PFSK-1 (cell line): ENCODE results near the gene KCNJ16.

ENCODE experiments used
- FOXP2 ChIP-seq: optimal IDR thresholded peaks from 2 replicates; pipeline ENCODE3; 2011; ENCODE audit warnings: borderline replicate concordance, control low read depth, inconsistent platforms; ENCODE audit not compliant: insufficient read depth; ENCODE audit errors: extremely low read length, extremely low read depth
- POLR2AphosphoS5 ChIP-seq: IDR thresholded peaks from 2 replicates; pipeline ENCODE4 v1.6.1; 2012; ENCODE audit warnings: low read depth, mild to moderate bottlenecking, control low read depth, low read length, moderate library complexity
- REST ChIP-seq, 2 experiments: IDR thresholded peaks; 2 replicates each; pipeline versions ENCODE4 v1.6.1 to v1.8.0; 2011 to 2012; ENCODE audit warnings: low read depth in 2 of 2, low read length in 2 of 2, control low read depth in 1 of 2, inconsistent platforms in 1 of 2, mild to moderate bottlenecking in 1 of 2, moderate library complexity in 1 of 2; ENCODE audit not compliant: insufficient read depth in 1 of 2
- SIN3A ChIP-seq: IDR thresholded peaks from 2 replicates; pipeline ENCODE4 v1.6.1; 2012; ENCODE audit warnings: mild to moderate bottlenecking, low read length, moderate library complexity, borderline replicate concordance; ENCODE audit not compliant: insufficient read depth
- TAF1 ChIP-seq: IDR thresholded peaks from 2 replicates; pipeline ENCODE4 v1.6.1; 2012; ENCODE audit warnings: low read length, control low read depth, borderline replicate concordance; ENCODE audit not compliant: insufficient read depth

The KCNJ16 gene

GRCh38 chr17:70158591-70158990, 83.6 kb downstream of the KCNJ16 start:
- TF ChIP-seq SIN3A (no peak), POLR2AphosphoS5 (no peak), FOXP2 (no peak), REST (IDR thresholded peaks at IDR 0.05; ENCODE audit: insufficient read depth in 1 of 2, low read depth in 2 of 2, low read length in 2 of 2) (no peak), TAF1 (no peak)

- TF ChIP-seq TAF1 (no peak), POLR2AphosphoS5 (no peak), SIN3A (no peak), REST (IDR thresholded peaks at IDR 0.05; ENCODE audit: insufficient read depth in 1 of 2, low read depth in 2 of 2, low read length in 2 of 2) (no peak), FOXP2 (no peak)
These were observed 85.0 kb downstream of the KCNJ16 start for GRCh38 chr17:70159980-70160379.

- TF ChIP-seq TAF1 (no peak), REST (IDR thresholded peaks at IDR 0.05; ENCODE audit: insufficient read depth in 1 of 2, low read depth in 2 of 2, low read length in 2 of 2) (no peak), SIN3A (no peak), FOXP2 (no peak), POLR2AphosphoS5 (no peak)
These were observed 86.5 kb downstream of the KCNJ16 start for GRCh38 chr17:70161519-70161918.

- TF ChIP-seq FOXP2 = no peak
- TF ChIP-seq TAF1 = no peak
- no peak for TF ChIP-seq REST (IDR thresholded peaks at IDR 0.05; ENCODE audit: insufficient read depth in 1 of 2, low read depth in 2 of 2, low read length in 2 of 2)
- TF ChIP-seq SIN3A = no peak
- TF ChIP-seq POLR2AphosphoS5 = no peak
These were observed 90.4 kb downstream of the KCNJ16 start for GRCh38 chr17:70165383-70165782.

- TF ChIP-seq REST (IDR thresholded peaks at IDR 0.05; ENCODE audit: insufficient read depth in 1 of 2, low read depth in 2 of 2, low read length in 2 of 2) = no peak
- TF ChIP-seq POLR2AphosphoS5 = no peak
- TF ChIP-seq TAF1 = no peak
- TF ChIP-seq FOXP2 = no peak
- no peak for TF ChIP-seq SIN3A
These were observed 91.6 kb downstream of the KCNJ16 start for GRCh38 chr17:70166615-70167014.
